ENCODE results near the gene HTR2A.

Gene HTR2A

DNA sequence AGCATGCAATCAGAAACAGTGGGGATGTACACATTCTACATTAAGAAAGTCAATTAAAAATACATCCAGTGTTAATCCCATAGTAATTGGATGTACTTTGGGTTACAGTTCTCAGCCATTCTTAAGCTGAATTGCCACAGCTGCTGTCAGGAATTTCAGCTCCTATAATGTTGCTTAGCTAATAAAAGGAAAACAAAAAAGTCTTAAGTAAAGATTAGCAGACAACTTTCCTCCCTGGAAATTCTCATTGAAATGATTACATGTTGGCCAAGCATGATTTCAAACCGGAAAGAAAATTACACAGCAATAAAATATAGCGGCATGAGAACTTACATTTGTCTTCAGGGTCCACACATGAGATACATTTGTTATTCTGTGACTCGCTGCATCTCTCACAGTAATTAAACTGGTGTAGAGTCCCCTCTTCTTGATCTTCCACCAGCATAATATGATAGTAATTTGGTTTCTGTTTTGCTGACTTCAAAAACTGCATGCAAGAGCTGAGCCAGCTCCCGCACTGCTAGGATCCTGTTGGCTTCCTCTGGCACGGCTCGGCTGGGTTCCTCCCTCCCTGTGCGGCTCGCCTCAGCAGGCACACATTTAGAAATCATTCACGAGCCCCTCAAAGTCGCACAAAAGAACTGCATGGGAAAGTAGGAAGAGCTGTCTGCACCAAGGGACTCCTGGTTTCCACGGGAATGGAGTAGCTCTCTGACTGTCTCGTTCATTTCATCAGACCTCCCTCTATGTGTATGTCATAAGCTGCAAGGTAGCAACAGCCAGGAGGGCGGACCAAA is at the start of gene HTR2A:
Gene HTR2A (minus strand): TSS at position 713 of the 797 bp plus-strand sequence. CDS start 1,147 bp downstream, outside the sequence.
- Histone ChIP-seq H3K36me3 (no peaks in the 10 kb centered on the region), H3K4me1 (peaks cover 0 to 25% (median 13%) of the 10 kb centered on the region in 4 donors), H3K4me3 (peak within 1 kb of the TSS; percentile 57 to 76), H3K9me3 (no peaks in the 10 kb centered on the region), H3K27ac (peak within 1 kb of the TSS; percentile 79 to 83), H3K27me3 (no peaks in the 10 kb centered on the region)
- peak in 1 of 2 donors; percentile 57 for DNase-seq
- intact Hi-C loops (cut with DNase I; ENCODE audit: low total_unique reads) = loop anchor here (10.0 kb wide), 4 partner anchors 78 to 278 kb away; no protein-coding TSS in a partner anchor
- TF ChIP-seq, protein P1, sequence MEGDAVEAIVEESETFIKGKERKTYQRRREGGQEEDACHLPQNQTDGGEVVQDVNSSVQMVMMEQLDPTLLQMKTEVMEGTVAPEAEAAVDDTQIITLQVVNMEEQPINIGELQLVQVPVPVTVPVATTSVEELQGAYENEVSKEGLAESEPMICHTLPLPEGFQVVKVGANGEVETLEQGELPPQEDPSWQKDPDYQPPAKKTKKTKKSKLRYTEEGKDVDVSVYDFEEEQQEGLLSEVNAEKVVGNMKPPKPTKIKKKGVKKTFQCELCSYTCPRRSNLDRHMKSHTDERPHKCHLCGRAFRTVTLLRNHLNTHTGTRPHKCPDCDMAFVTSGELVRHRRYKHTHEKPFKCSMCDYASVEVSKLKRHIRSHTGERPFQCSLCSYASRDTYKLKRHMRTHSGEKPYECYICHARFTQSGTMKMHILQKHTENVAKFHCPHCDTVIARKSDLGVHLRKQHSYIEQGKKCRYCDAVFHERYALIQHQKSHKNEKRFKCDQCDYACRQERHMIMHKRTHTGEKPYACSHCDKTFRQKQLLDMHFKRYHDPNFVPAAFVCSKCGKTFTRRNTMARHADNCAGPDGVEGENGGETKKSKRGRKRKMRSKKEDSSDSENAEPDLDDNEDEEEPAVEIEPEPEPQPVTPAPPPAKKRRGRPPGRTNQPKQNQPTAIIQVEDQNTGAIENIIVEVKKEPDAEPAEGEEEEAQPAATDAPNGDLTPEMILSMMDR (IDR thresholded peaks at IDR 0.05) = no peak

DNA sequence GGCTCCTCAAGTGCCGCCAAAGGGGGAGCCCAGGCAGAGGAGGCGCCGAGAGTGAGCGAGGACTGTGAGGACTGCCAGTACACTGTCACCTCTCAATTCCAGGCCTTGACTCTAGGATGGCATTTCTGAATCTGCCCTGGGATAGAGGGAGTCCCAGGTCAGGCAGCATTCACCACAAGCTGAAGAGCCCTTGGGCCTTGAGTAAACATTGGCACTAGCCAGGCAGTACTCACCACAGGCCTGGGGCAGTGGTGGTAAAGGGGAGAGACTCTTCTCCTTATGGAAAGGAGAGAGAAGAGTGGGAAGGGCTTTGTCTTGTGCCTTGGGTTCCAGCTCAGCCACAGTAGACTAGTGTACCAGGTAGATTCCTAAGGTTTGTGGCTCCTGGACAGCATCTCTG is 39.7 kb upstream of the HTR2A start:
- no peak for DNase-seq
- Histone ChIP-seq H3K27ac (no peak overlapping the region), H3K9me3 (peaks cover 0 to 3% (median 0%) of the 10 kb centered on the region in 3 donors), H3K27me3 (no peaks in the 10 kb centered on the region), H3K4me3 (no peak overlapping the region), H3K36me3 (no peaks in the 10 kb centered on the region), H3K4me1 (no peaks in the 10 kb centered on the region)
- TF ChIP-seq, protein P1 (IDR thresholded peaks at IDR 0.05) = no peak
- intact Hi-C loops (cut with DNase I; ENCODE audit: low total_unique reads) = no loop called here

DNA sequence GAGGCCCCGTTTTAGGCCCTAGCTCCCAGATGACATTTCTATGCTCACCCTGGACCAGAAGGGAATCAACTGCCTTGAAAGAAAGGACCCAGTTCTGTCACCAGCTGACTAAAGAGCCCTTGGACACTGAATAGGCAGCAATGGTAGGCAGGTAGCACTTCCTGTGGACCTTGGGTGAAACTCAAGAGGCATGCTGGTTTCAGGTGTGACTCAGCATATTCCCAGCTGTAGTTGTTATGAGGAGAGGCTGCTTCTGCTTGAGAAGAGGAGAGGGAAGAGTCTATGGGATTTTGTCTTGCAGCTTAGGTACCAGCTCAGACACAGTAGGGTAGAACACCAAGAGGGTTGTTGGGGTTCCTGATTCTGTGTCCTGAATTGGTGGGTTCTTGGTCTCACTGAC is 37.9 kb upstream of the HTR2A start:
- Histone ChIP-seq H3K27me3 (no peaks in the 10 kb centered on the region), H3K36me3 (no peaks in the 10 kb centered on the region), H3K4me1 (no peaks in the 10 kb centered on the region), H3K9me3 (peaks cover 0 to 3% (median 0%) of the 10 kb centered on the region in 3 donors), H3K4me3 (no peak overlapping the region), H3K27ac (no peak overlapping the region)
- no peak for DNase-seq
- intact Hi-C loops (cut with DNase I; ENCODE audit: low total_unique reads) = no loop called here
- TF ChIP-seq, protein P1 (IDR thresholded peaks at IDR 0.05) = no peak

DNA sequence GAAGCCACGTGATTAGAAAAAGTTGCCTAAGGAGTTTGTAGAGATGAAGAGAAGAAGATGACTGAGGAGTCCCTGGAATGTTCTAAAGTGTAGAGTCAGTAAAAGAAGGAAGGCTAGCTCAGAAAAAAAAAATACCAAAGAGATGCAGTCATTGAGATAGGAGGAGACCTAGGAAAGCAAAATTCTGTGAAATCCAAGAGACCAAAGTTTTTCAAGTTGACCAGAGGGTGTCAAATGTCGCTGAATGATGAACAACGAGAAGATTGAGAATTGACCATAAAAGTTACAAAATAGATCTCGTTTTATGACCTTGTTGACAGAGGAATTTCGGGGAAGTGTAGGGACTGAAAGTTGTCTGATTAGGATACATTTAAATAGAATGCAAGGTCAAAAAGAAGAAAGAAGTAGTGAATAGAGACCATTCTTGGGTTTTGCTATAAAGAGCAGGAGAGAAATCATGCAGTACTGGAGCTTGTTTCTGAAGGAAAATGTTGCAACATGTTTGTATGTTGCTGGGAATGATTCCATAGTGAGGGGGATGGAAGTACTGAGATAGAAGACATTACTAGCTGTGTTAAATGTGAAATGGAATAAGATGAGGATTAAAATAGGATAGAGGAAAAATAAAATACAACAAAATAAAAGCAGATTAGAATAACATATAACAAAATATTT is 30.2 kb upstream of the HTR2A start:
- H3K27me3 ChIP-seq = no peaks in the 10 kb centered on the region
- no peak overlapping the region for H3K4me3 ChIP-seq
- intact Hi-C loops (cut with DNase I; ENCODE audit: low total_unique reads) = no loop called here
- H3K9me3 ChIP-seq = no peaks in the 10 kb centered on the region
- TF ChIP-seq, protein P1 (IDR thresholded peaks at IDR 0.05) = no peak
- H3K4me1 ChIP-seq = peaks cover 0 to 5% (median 0%) of the 10 kb centered on the region in 4 donors
- no peak for DNase-seq
- H3K36me3 ChIP-seq = no peaks in the 10 kb centered on the region
- H3K27ac ChIP-seq = no peak overlapping the region

DNA sequence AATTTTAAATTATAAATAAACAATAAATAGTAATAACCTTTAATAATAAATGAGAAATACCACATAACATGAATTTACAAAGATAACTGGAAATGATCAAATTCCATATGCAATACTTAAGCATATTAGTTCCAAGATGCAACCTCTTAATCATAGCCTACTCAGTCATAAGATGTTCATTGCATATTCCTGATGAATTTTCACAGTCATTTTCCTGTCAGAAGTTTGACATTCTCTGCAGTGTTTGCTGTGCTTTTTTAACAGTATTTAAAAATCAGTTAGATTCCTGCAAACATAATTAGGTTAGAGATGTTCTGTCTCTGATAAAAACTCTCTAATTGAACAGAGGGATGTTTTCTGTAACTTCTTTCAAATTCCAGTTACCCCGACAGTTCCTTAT is 28.6 kb upstream of the HTR2A start:
- no peaks in the 10 kb centered on the region for H3K9me3 ChIP-seq
- TF ChIP-seq, protein P1 (IDR thresholded peaks at IDR 0.05) = no peak
- no peak overlapping the region for H3K4me3 ChIP-seq
- H3K36me3 ChIP-seq = no peaks in the 10 kb centered on the region
- no peak for DNase-seq
- no peak overlapping the region for H3K27ac ChIP-seq
- intact Hi-C loops (cut with DNase I; ENCODE audit: low total_unique reads) = no loop called here
- peaks cover 0 to 5% (median 0%) of the 10 kb centered on the region in 4 donors for H3K4me1 ChIP-seq
- no peaks in the 10 kb centered on the region for H3K27me3 ChIP-seq

All from tibial artery (tissue), 4 donors.